ENCODE data around the gene BFSP2. TPM values are rescaled to one million over a fixed set of nuclear protein-coding genes. Genes with fewer than 3 reads are reported as not detected.
"Not testable (repeated sequence)": the region's sequence is repeated elsewhere in the genome, so short reads cannot be mapped to it uniquely, and the experiment has no call there.

The BFSP2 gene
- total RNA-seq, 1 donor from 2014 or later, result not detected

DNA sequence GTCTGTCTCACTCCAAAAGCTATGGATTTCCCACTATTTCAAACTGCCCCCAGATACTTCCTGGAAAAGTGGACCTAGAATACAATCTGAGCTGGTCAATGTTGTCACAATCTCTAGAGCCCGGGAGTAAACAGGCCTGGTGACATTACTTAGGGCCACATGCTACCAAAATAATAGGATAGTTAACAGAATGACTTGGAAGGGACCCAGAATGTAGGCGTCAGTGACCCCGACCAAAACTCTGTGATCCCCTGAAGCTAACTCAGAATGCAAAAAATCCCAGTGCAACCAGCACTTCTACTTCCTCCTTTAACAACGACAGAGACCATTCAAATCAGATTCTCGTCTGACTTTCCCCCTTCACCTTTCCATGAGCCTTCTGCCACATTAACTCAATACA, 122.1 kb downstream of the BFSP2 start:
- H3K36me3 Mint-ChIP-seq (ENCODE audit: low read depth, unreplicated experiment), result no peaks in the 10 kb centered on the region
- H3K4me3 Mint-ChIP-seq (ENCODE audit: unreplicated experiment), result no peak overlapping the region
- no peaks in the 10 kb centered on the region for H3K9me3 Mint-ChIP-seq (ENCODE audit: unreplicated experiment)
- H3K27me3 Mint-ChIP-seq (ENCODE audit: unreplicated experiment), result peaks cover 2% of the 10 kb centered on the region
- H3K4me1 Mint-ChIP-seq (ENCODE audit: unreplicated experiment), result peaks cover 6% of the 10 kb centered on the region
- TF ChIP-seq, protein P1, sequence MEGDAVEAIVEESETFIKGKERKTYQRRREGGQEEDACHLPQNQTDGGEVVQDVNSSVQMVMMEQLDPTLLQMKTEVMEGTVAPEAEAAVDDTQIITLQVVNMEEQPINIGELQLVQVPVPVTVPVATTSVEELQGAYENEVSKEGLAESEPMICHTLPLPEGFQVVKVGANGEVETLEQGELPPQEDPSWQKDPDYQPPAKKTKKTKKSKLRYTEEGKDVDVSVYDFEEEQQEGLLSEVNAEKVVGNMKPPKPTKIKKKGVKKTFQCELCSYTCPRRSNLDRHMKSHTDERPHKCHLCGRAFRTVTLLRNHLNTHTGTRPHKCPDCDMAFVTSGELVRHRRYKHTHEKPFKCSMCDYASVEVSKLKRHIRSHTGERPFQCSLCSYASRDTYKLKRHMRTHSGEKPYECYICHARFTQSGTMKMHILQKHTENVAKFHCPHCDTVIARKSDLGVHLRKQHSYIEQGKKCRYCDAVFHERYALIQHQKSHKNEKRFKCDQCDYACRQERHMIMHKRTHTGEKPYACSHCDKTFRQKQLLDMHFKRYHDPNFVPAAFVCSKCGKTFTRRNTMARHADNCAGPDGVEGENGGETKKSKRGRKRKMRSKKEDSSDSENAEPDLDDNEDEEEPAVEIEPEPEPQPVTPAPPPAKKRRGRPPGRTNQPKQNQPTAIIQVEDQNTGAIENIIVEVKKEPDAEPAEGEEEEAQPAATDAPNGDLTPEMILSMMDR (IDR thresholded peaks at IDR 0.05; ENCODE audit: unreplicated experiment), result no peak
- H3K27ac Mint-ChIP-seq (ENCODE audit: unreplicated experiment), result no peak overlapping the region
- DNase-seq (ENCODE audit: low spot score), result no peak

DNA sequence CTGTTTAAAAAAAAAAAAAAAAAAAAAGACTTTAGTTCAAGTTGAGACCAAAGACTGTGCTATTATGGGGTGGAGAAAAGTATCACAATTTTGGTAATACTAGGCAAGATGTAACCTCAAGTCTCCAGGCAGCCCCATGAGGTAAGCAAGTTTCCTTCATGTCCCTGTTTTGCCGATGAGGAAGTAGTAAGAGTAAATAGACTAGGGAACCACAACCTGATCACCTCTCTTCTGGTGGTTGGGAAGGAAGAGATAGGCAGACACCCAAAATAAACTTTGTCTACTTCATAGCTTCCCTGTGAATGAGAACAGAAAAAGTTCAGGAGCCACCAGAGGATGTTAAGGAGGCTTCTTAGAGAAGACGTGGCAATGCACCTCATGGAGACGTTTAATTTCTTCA, 123.9 kb downstream of the BFSP2 start:
- not testable (repeated sequence) for H3K4me3 Mint-ChIP-seq (ENCODE audit: unreplicated experiment); H3K36me3 Mint-ChIP-seq (ENCODE audit: low read depth, unreplicated experiment); H3K27ac Mint-ChIP-seq (ENCODE audit: unreplicated experiment); H3K27me3 Mint-ChIP-seq (ENCODE audit: unreplicated experiment); H3K4me1 Mint-ChIP-seq (ENCODE audit: unreplicated experiment); DNase-seq (ENCODE audit: low spot score); H3K9me3 Mint-ChIP-seq (ENCODE audit: unreplicated experiment)

Other genes with a start within 250 kb of the BFSP2 start
- gene CDV3, start 173.6 kb downstream of the BFSP2 start, total RNA-seq (ENCODE audit: unreplicated experiment), result 144 TPM